ENCODE data around the gene ANKRD35. TPM values are rescaled to one million over a fixed set of nuclear protein-coding genes. Genes with fewer than 3 reads are reported as not detected.

ANKRD35 gene
- total and polyA plus RNA-seq, 9 of the 15 experiments (the other 6 are each of a cell fraction or from before 2014, with no cell fraction given): 0.07 to 0.14 (median 0.07) TPM; not detected in 5

- TF ChIP-seq DLX4 (CRISPR knock-in tag; IDR thresholded peaks at IDR 0.05): no peak
- no peak for TF ChIP-seq FOXJ3 (CRISPR knock-in tag; IDR thresholded peaks at IDR 0.05)
- no peak for TF ChIP-seq ZNF655 (CRISPR knock-in tag; IDR thresholded peaks at IDR 0.05)
- no peak for TF ChIP-seq MTA2 (IDR thresholded peaks at IDR 0.05; ENCODE audit: low read depth)
- no peak for TF ChIP-seq HINFP (tag; conservative IDR thresholded peaks at IDR 0.05; ENCODE audit: low read depth)
- TF ChIP-seq IRF9 (tag; IDR thresholded peaks at IDR 0.05): no peak
- no peak for TF ChIP-seq TARDBP (IDR thresholded peaks at IDR 0.05)
- no peak for TF ChIP-seq IRF2 (CRISPR knock-in tag; IDR thresholded peaks at IDR 0.05)
- no peak for TF ChIP-seq NFXL1 (CRISPR knock-in tag; IDR thresholded peaks at IDR 0.05)
- TF ChIP-seq EGR1 (conservative IDR thresholded peaks at IDR 0.05): peak; percentile 14; the same call in 1 of the 2 replicates
- 0 out of 2 replicates have a peak, but pooled peaks have one; percentile 7 for TF ChIP-seq HES1 (IDR thresholded peaks at IDR 0.05; ENCODE audit: low read depth)
- TF ChIP-seq NCOR1 (IDR thresholded peaks at IDR 0.05): no peak
- no peak for TF ChIP-seq ELF2 (CRISPR knock-in tag; IDR thresholded peaks at IDR 0.05)
- TF ChIP-seq RB1 (IDR thresholded peaks at IDR 0.05; ENCODE audit: low read depth): peak; percentile 67; the same call in 1 of the 2 replicates
- no peak for TF ChIP-seq MAZ (CRISPR knock-in tag; conservative IDR thresholded peaks at IDR 0.05 in 1 of 2, IDR thresholded peaks at IDR 0.05 in 1 of 2)
- TF ChIP-seq GATAD2A (IDR thresholded peaks at IDR 0.05): no peak
- TF ChIP-seq SP1 (CRISPR knock-in tag; IDR thresholded peaks at IDR 0.05): no peak; the same call in none of the 2 replicates
- no peak for TF ChIP-seq ZNF551 (CRISPR knock-in tag; IDR thresholded peaks at IDR 0.05)
- no peak for TF ChIP-seq ETV5 (CRISPR knock-in tag; IDR thresholded peaks at IDR 0.05; ENCODE audit: low read depth)
- TF ChIP-seq ILK (tag; IDR thresholded peaks at IDR 0.05; ENCODE audit: borderline replicate concordance, low read depth): no peak
- TF ChIP-seq KLF13 (tag; IDR thresholded peaks at IDR 0.05; ENCODE audit: borderline replicate concordance, low read depth): no peak
Observed at GRCh38 chr1:145918992-145919939, 33.6 kb upstream of the ANKRD35 start (continued).
